HepG2 (cell line): Measurements from ENCODE around the gene TCOF1. TPM values are rescaled to one million over a fixed set of nuclear protein-coding genes. Genes with fewer than 3 reads are reported as not detected.
A peak's percentile ranks its signal among the peaks of the same experiment; 100 is the strongest.

ENCODE experiments used
- FOXK1 ChIP-seq: sonication (generic); formaldehyde crosslinking; IDR thresholded peaks from 2 replicates; pipeline ENCODE4 v1.4.0; 2020; ENCODE audit warnings: low read depth, missing genetic modification reagents, borderline replicate concordance
- HNRNPL ChIP-seq: fragments of 200-400 bp; formaldehyde crosslinking; IDR thresholded peaks from 2 replicates; pipeline ENCODE4 v1.6.1; 2017; ENCODE audit warnings: mild to moderate bottlenecking, low read depth, low read length
- KDM3A ChIP-seq: IDR thresholded peaks from 2 replicates; pipeline ENCODE4 v1.6.1; 2018; ENCODE audit warnings: low read depth, missing compliant biosample characterization
- MTF1 ChIP-seq: sonication (generic); formaldehyde crosslinking; IDR thresholded peaks from 2 replicates; pipeline ENCODE4 v1.5.0; 2020; ENCODE audit warnings: missing genetic modification reagents
- MZF1 ChIP-seq: sonication (generic); formaldehyde crosslinking; IDR thresholded peaks from 2 replicates; pipeline ENCODE4 v1.8.1; 2023; ENCODE audit warnings: mild to moderate bottlenecking, missing genetic modification reagents, borderline replicate concordance
- PITX1 ChIP-seq: sonication (generic); formaldehyde crosslinking; IDR thresholded peaks from 2 replicates; pipeline ENCODE4 v1.5.1; 2020; ENCODE audit warnings: mild to moderate bottlenecking, missing genetic modification reagents
- REXO4 ChIP-seq: sonication (generic); formaldehyde crosslinking; IDR thresholded peaks from 2 replicates; pipeline ENCODE4 v1.8.0; 2022; ENCODE audit warnings: missing genetic modification reagents, mild to moderate bottlenecking, borderline replicate concordance
- SAP130 ChIP-seq: IDR thresholded peaks from 2 replicates; pipeline ENCODE4 v1.6.1; 2016; ENCODE audit warnings: low read depth
- SOX13 ChIP-seq, 3 experiments: fragments of 450-650 bp in 1 of 3; sonication (generic) in 1 of 3; formaldehyde crosslinking in 1 of 3; IDR thresholded peaks in 2 of 3; conservative IDR thresholded peaks in 1 of 3; 2 replicates each; pipeline versions ENCODE4 v1.5.0 to v1.6.1; 2016 to 2020; ENCODE audit warnings: antibody characterized with exemption in 1 of 3, mild to moderate bottlenecking in 1 of 3, missing compliant biosample characterization in 1 of 3, missing genetic modification reagents in 1 of 3, moderate library complexity in 1 of 3
- SPEN ChIP-seq: sonication (generic); formaldehyde crosslinking; IDR thresholded peaks from 2 replicates; pipeline ENCODE4 v1.5.1; 2020; ENCODE audit warnings: low read depth, mild to moderate bottlenecking, missing genetic modification reagents
- XBP1 ChIP-seq: sonication (generic); formaldehyde crosslinking; IDR thresholded peaks from 2 replicates; pipeline ENCODE4 v1.5.0; 2020; ENCODE audit warnings: missing genetic modification reagents
- ZFP36L2 ChIP-seq: sonication (generic); formaldehyde crosslinking; IDR thresholded peaks from 2 replicates; pipeline ENCODE4 v1.4.0; 2020; ENCODE audit warnings: missing genetic modification reagents
- ZNF207 ChIP-seq: fragments of 450-650 bp; IDR thresholded peaks from 2 replicates; pipeline ENCODE4 v1.6.1; 2016; ENCODE audit warnings: antibody characterized with exemption, borderline replicate concordance
- ZNF3 ChIP-seq: IDR thresholded peaks from 2 replicates; pipeline ENCODE4 v1.7.0; 2017; ENCODE audit warnings: inconsistent platforms
- ZNF569 ChIP-seq: sonication (generic); formaldehyde crosslinking; IDR thresholded peaks from 2 replicates; pipeline ENCODE4 v1.5.0; 2020; ENCODE audit warnings: mild to moderate bottlenecking, missing genetic modification reagents, moderate library complexity, borderline replicate concordance
- ZNF652 ChIP-seq: IDR thresholded peaks from 2 replicates; pipeline ENCODE4 v1.6.1; 2016; ENCODE audit warnings: low read depth, borderline replicate concordance
- polyA plus RNA-seq, 8 experiments: library from polyadenylated mRNA; depleted of rRNA in 3 of 8; stranded (reverse) in 7 of 8; unstranded in 1 of 8; fragments of >200 nt; fragmentation: Illumina TruSeq in 4 of 8; extraction: Trizol in 4 of 8; gene quantifications; 2 replicates each; pipeline versions ENCODE4 v1.2.1 to v1.2.3, GENCODE V29; 2011 to 2016; ENCODE audit warnings: low read depth in 4 of 8, missing spikeins in 1 of 8, mixed read lengths in 1 of 8; ENCODE audit not compliant: insufficient read depth in 1 of 8
- total RNA-seq, 5 experiments: library from RNA; depleted of rRNA; stranded (reverse); fragments of >200 nt; fragmentation: Illumina TruSeq; extraction: Trizol; gene quantifications; 2 replicates each; pipeline ENCODE4 v1.2.3, GENCODE V29; 2016; ENCODE audit warnings: low read depth in 1 of 5
- TF ChIP-seq, protein P1 (sequence below): sonication (generic); formaldehyde crosslinking; IDR thresholded peaks from 2 replicates; pipeline ENCODE4 v1.5.1; 2020; ENCODE audit warnings: missing genetic modification reagents, mild to moderate bottlenecking, borderline replicate concordance
- TF ChIP-seq, protein P2 (sequence below): sonication (generic); formaldehyde crosslinking; IDR thresholded peaks from 2 replicates; pipeline ENCODE4 v1.5.0; 2020; ENCODE audit warnings: missing genetic modification reagents
- TF ChIP-seq, protein P3 (sequence below): sonication (generic); IDR thresholded peaks from 2 replicates; pipeline ENCODE4 v1.6.1; 2016; ENCODE audit warnings: low read depth, borderline replicate concordance
- TF ChIP-seq, protein P4 (sequence below): sonication (generic); formaldehyde crosslinking; IDR thresholded peaks from 2 replicates; pipeline ENCODE4 v1.4.0; 2020; ENCODE audit warnings: missing genetic modification reagents
- TF ChIP-seq, protein P5 (sequence below): sonication (generic); formaldehyde crosslinking; IDR thresholded peaks from 2 replicates; pipeline ENCODE4 v1.4.0; 2020; ENCODE audit warnings: missing genetic modification reagents, borderline replicate concordance
- TF ChIP-seq, protein P6 (sequence below): sonication (generic); formaldehyde crosslinking; IDR thresholded peaks from 2 replicates; pipeline ENCODE4 v1.4.0; 2020; ENCODE audit warnings: mild to moderate bottlenecking, missing genetic modification reagents

The TCOF1 gene
- total and polyA plus RNA-seq, 2 of the 13 experiments (the other 11 are each of a cell fraction or from before 2014, with no cell fraction given) = 10.1 to 41.6 TPM

DNA sequence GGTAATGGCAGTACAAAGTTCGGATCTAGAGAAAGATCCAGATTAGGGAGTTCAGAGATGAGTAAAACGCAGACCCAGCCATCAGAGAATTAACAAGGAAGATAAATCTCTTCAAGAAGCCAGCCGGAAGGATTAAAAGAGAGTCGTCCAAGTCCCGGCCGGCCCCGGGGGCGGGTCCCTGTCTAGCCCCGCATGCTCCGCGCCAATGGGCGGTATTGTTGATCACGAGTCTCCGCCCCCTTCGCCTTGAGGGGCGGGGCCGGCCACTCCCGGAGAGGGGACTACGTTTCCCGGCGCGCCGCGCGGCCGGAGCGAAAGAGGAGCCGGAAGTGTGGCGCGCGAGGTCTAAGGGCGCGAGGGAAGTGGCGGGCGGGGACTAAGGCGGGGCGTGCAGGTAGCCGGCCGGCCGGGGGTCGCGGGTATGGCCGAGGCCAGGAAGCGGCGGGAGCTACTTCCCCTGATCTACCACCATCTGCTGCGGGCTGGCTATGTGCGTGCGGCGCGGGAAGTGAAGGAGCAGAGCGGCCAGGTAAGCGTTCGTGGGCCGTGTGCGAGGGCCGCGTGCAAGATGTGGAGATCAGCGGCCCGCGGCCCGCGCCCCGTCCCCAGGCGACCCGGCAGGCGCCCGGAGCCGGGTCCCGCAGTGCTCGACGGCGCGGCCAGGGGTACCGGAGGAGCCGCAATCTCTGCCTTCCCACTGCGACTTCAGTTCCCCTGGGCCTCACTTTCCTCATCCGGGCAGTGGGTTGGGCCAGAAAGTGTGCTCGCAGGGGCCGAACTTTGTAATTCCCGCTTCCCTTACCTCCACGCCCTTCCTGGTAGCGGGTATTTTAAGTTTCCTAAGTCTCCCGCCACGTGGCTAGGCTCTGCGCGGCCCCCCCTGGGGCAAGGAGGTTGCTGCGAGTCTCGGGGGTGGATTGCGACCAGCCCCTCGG lies at the start of gene TCOF1 (continued):
- TF ChIP-seq, protein P1, sequence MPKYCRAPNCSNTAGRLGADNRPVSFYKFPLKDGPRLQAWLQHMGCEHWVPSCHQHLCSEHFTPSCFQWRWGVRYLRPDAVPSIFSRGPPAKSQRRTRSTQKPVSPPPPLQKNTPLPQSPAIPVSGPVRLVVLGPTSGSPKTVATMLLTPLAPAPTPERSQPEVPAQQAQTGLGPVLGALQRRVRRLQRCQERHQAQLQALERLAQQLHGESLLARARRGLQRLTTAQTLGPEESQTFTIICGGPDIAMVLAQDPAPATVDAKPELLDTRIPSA (CRISPR knock-in tag) = peak; percentile 50; the same call in 1 of the 2 replicates
- TF ChIP-seq ZNF652 (CRISPR knock-in tag) (no peak), ZNF3 (no peak), SAP130 (peak; percentile 94), HNRNPL (no peak), MTF1 (CRISPR knock-in tag) (no peak), SOX13 (IDR thresholded peaks at IDR 0.05) (no peak), SOX13 (CRISPR knock-in tag; conservative IDR thresholded peaks at IDR 0.05 in 1 of 2, IDR thresholded peaks at IDR 0.05 in 1 of 2) (peak in 1 of 2 experiments; percentile 13; a peak in 1 of 4 replicates), PITX1 (CRISPR knock-in tag) (no peak), ZFP36L2 (CRISPR knock-in tag) (no peak), ZNF569 (CRISPR knock-in tag) (no peak), ZNF207 (no peak), REXO4 (CRISPR knock-in tag) (no peak; the same call in 1 of the 2 replicates), SPEN (peak; percentile 55; the same call in 1 of the 2 replicates), KDM3A (CRISPR knock-in tag) (no peak), MZF1 (CRISPR knock-in tag) (no peak), XBP1 (CRISPR knock-in tag) (no peak), FOXK1 (CRISPR knock-in tag) (peak; percentile 80)
- TF ChIP-seq, protein P2, sequence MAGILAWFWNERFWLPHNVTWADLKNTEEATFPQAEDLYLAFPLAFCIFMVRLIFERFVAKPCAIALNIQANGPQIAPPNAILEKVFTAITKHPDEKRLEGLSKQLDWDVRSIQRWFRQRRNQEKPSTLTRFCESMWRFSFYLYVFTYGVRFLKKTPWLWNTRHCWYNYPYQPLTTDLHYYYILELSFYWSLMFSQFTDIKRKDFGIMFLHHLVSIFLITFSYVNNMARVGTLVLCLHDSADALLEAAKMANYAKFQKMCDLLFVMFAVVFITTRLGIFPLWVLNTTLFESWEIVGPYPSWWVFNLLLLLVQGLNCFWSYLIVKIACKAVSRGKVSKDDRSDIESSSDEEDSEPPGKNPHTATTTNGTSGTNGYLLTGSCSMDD = no peak
- TF ChIP-seq, protein P3, sequence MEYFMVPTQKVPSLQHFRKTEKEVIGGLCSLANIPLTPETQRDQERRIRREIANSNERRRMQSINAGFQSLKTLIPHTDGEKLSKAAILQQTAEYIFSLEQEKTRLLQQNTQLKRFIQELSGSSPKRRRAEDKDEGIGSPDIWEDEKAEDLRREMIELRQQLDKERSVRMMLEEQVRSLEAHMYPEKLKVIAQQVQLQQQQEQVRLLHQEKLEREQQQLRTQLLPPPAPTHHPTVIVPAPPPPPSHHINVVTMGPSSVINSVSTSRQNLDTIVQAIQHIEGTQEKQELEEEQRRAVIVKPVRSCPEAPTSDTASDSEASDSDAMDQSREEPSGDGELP = peak; percentile 30; the same call in 1 of the 2 replicates
- TF ChIP-seq, protein P4, sequence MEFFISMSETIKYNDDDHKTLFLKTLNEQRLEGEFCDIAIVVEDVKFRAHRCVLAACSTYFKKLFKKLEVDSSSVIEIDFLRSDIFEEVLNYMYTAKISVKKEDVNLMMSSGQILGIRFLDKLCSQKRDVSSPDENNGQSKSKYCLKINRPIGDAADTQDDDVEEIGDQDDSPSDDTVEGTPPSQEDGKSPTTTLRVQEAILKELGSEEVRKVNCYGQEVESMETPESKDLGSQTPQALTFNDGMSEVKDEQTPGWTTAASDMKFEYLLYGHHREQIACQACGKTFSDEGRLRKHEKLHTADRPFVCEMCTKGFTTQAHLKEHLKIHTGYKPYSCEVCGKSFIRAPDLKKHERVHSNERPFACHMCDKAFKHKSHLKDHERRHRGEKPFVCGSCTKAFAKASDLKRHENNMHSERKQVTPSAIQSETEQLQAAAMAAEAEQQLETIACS (CRISPR knock-in tag) = no peak
- TF ChIP-seq, protein P5, sequence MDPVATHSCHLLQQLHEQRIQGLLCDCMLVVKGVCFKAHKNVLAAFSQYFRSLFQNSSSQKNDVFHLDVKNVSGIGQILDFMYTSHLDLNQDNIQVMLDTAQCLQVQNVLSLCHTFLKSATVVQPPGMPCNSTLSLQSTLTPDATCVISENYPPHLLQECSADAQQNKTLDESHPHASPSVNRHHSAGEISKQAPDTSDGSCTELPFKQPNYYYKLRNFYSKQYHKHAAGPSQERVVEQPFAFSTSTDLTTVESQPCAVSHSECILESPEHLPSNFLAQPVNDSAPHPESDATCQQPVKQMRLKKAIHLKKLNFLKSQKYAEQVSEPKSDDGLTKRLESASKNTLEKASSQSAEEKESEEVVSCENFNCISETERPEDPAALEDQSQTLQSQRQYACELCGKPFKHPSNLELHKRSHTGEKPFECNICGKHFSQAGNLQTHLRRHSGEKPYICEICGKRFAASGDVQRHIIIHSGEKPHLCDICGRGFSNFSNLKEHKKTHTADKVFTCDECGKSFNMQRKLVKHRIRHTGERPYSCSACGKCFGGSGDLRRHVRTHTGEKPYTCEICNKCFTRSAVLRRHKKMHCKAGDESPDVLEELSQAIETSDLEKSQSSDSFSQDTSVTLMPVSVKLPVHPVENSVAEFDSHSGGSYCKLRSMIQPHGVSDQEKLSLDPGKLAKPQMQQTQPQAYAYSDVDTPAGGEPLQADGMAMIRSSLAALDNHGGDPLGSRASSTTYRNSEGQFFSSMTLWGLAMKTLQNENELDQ (CRISPR knock-in tag) = no peak
- TF ChIP-seq, protein P6, sequence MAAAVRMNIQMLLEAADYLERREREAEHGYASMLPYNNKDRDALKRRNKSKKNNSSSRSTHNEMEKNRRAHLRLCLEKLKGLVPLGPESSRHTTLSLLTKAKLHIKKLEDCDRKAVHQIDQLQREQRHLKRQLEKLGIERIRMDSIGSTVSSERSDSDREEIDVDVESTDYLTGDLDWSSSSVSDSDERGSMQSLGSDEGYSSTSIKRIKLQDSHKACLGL (CRISPR knock-in tag) = peak; percentile 86
